Activated gamma-delta T cell treated with Interleukin-2 at 50 U/mL for 16 hours (primary cell): ENCODE results near the gene FAM53A.

Source experiments
- DNase-seq: peaks from one replicate; pipeline ENCODE4 v3.0.0-alpha.2; 2020

FAM53A gene

GRCh38 chr4:1683736-1684505, at the start of gene FAM53A:
TSS of gene FAM53A (minus strand) at chr4:1684313. CDS start at chr4:1668741, 15,572 bp downstream.
- peak; percentile 15 for DNase-seq

DNA sequence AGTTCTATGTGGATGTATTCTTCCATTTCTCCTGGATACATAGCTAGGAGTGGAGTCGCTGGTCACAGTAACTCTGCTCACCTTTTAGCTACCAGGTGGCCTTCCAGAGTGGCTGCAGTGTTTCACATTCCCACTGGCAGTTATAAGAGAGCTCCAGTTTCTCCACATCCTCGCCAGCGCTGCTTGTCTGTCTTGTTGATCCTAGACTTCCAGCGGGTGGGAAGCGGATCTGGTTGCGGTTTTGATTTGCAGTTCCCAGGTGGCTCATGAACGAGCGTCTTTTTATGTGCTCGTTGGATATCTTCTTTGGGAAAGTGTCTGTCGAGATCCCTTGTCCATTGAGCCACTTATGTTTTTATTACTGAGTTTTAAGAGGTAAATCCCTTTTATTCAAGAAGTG, 48.8 kb upstream of the FAM53A start:
- no peak for DNase-seq

DNA sequence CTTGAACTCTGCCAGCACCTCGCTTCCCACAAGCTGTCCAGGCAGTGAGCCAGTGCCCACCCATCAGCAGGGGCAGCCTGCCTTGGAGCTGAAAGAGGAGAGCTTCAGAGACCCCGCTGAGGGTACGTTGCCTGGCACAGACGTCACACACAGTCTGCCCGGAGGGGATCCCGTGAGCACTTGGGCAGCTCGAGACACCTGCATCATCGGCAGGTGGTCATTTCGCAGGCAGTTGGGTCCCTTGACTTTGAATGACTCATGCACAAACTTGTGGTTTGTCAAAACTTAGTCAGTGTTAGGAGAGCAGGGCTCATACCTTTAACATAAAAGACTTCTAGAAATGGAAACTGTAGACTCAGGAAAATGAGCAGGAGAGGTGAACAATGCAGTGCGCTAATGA, 47.1 kb upstream of the FAM53A start:
- DNase-seq, result no peak

DNA sequence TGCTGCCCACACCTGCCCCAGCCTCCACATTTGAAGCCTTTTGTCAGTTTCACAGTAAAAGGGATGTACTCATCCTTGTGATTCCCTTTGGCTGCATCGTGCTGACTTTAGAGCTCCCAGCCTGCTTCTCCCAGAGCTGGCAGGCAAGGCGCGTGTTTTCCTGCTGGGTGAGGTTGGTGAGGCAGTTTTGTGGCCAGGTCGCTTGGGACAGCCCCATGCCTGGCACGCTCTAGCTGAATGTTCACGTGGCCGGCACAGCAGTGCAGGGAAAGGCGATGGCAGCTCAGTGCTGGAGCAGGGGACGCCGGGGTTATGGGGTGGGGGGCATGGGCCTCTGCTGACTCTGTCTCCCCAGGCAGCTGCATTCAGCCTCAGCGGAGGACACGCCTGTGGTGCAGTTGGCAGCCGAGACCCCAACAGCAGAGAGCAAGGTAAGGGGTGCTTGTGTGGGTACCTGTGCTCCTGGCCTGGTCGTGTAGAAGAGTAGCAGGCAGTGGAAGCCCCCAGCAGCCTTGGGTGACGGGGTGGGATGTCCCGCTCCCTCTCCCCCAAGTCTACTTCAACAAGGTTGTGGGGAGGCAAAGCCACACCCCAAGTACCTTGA, 46.5 kb upstream of the FAM53A start:
- DNase-seq, result no peak

DNA sequence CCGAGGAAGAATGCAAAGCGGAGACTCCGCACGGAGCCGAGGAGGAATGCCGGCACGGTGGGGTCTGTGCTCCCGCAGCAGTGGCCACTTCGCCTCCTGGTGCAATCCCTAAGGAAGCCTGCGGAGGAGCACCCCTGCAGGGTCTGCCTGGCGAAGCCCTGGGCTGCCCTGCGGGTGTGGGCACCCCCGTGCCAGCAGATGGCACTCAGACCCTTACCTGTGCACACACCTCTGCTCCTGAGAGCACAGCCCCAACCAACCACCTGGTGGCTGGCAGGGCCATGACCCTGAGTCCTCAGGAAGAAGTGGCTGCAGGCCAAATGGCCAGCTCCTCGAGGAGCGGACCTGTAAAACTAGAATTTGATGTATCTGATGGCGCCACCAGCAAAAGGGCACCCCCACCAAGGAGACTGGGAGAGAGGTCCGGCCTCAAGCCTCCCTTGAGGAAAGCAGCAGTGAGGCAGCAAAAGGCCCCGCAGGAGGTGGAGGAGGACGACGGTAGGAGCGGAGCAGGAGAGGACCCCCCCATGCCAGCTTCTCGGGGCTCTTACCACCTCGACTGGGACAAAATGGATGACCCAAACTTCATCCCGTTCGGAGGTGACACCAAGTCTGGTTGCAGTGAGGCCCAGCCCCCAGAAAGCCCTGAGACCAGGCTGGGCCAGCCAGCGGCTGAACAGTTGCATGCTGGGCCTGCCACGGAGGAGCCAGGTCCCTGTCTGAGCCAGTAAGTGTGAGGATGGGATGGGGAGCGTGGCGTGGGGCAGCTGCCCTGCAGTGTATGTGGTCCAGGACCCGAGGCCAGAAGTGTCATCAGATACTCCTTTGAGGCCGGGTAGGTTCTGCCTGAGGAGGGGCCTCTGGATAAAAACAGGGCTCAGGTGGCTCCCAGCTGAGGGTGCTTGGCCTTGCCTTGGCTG, 44.2 kb upstream of the FAM53A start:
- DNase-seq, result no peak

DNA sequence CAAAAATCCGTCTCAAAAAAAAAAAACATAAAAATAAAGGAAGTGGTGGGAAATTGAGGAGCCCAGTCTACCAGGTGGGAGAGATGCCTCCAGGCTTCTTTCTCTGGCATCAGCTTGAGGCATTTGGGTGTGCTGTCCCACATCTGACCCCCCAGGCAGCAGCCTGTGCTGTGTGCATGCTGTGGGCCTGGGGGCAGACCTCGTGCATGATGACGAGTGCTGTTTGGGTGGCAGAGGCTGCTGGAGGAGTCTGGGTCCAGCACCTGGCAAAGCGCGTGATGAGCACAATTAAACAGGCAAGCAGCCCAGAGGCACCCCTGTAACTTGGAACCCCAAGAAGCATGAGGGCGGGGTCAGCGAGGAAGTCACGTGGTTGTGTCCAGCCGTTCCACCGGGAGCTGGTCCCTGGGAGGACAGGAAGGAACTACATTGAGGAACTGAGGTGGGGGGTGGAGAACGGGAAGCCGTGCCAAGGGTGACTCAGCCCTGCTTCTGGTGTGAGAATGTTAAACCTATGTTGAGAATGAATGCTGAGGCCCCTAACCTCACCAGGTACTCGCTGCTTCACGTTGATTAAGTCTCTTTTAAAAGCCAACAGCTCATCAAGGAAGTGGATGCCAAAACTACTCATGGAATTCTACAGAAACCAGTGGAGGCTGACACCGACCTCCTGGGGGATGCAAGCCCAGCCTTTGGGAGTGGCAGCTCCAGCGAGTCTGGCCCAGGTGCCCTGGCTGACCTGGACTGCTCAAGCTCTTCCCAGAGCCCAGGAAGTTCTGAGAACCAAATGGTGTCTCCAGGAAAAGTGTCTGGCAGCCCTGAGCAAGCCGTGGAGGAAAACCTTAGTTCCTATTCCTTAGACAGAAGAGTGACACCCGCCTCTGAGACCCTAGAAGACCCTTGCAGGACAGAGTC, 43.3 kb upstream of the FAM53A start:
- no peak for DNase-seq

DNA sequence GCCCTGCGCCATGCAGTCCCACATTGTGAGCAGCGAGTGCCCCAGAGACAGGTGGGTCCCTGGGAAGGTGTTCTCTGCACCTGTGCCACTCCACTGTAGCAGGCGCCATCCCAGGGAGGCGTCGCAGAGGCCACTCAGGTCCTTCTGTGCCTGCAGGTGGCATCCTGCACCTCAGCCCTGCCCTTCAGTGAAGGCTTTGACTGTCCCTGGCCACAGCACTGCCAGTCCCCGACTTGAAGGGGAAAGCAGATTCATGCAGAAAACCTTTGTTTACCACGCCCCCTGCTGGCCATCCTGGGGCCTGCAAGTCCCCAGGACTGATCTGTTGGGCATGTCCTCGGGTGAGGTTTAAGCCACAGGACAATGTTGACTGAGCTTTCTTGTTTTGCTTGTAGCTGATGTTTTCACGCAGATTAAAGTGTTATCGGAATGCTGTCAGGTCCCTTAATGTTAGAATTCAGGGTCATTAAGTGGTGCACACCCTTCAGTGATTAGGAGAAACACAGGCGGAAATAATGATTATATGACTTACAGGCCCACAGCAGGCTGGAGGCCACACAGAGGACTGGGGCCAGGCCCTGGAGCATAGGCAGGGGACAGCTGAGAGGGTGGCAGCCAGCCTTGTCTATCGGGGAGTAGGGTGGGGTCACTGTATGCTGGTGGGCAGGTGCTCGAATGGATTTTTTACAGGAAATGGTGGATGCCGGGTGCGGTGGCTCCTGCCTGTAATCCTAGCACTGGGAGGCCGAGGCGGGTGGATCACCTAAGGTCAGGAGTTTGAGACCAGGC, 42.2 kb upstream of the FAM53A start:
- DNase-seq, result peak; percentile 93

DNA sequence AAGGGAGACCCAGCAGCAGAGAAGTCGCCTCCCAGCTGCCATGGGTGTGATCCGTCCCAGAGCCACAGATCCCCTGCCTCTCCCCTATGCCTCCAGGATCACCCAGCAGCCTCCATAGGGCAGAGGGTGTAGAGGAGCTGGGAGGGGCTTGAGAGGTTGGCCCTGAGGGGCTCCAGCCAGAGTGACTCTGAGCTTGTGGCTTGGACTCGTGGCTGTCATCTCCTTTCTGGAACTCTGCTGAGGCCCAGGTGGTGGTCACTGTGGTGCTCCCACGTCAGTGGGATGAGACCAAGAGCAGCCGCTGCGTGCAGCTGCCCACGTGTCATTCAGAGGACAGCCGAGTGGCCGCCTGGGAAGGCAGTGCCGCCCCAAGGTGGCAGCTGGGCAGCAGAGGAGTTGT, 41.4 kb upstream of the FAM53A start:
- DNase-seq, result no peak

DNA sequence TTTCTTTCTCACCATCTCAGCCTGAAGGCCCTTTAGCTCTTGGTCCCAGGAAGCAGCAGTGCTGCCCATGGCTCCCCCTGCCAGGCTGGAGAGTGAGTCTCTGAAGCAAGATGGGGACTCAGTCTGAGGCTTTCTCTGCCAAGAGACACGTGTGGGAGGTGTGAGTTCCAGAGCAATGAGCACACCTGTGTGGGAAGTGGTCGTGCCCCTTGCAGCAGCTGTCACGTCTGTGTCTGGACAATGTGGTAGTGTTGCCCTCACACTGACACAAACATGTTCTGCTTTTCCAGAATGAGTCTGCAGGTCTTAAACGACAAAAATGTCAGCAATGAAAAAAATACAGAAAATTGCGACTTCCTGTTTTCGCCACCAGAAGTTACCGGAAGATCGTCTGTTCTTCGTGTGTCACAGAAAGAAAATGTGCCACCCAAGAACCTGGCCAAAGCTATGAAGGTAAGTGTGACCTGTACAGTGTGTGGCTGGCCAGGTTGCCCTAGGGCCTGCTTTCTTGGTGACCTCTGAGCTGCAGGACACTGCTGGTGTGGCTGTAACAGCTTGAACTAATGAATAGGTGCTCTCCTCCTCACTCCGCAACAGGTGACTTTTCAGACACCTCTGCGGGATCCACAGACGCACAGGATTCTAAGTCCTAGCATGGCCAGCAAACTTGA, 39.2 kb upstream of the FAM53A start:
- peak; percentile 29 for DNase-seq

DNA sequence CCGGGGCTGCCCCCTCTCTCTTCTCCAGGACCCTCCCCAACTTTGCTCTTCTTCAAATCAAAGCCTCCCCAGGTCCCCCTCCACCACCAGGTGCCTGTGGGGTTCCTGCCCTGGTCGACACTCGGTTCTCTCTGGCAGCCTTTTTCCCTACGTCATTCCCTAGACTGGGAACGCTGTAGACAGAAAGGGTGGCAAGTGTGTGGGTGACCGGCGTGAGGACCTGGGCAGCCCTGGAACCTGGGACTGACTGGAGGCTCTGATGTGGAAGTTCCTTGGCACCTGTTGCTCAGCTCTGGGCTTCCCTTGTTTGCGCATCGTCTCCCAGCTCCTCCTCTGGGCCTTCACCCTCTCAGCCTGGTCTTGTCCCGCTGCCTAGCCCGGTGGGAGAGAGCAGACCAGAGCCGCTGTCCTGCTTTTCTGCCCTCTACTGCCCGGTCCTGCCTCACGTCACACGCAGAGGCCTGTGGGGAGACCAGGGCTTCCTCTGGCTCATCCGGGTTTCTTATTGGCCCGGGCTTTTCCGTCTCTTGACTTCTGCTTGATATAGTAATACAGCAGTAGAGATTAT, 38.5 kb upstream of the FAM53A start:
- DNase-seq, result no peak

- DNase-seq, result no peak
Observed at GRCh38 chr4:1721666-1722550, 37.8 kb upstream of the FAM53A start.

GRCh38 chr4:1721003-1721665, 37.0 kb upstream of the FAM53A start, which contains the start of the genes TACC3 and TMEM129:
TSS of gene TACC3 (plus strand) at chr4:1721521. CDS start at chr4:1723422, 1,901 bp downstream.
TSS of gene TMEM129 (minus strand) at chr4:1721323. CDS start at chr4:1720837, 486 bp downstream.
- peak; percentile 91 for DNase-seq

DNA sequence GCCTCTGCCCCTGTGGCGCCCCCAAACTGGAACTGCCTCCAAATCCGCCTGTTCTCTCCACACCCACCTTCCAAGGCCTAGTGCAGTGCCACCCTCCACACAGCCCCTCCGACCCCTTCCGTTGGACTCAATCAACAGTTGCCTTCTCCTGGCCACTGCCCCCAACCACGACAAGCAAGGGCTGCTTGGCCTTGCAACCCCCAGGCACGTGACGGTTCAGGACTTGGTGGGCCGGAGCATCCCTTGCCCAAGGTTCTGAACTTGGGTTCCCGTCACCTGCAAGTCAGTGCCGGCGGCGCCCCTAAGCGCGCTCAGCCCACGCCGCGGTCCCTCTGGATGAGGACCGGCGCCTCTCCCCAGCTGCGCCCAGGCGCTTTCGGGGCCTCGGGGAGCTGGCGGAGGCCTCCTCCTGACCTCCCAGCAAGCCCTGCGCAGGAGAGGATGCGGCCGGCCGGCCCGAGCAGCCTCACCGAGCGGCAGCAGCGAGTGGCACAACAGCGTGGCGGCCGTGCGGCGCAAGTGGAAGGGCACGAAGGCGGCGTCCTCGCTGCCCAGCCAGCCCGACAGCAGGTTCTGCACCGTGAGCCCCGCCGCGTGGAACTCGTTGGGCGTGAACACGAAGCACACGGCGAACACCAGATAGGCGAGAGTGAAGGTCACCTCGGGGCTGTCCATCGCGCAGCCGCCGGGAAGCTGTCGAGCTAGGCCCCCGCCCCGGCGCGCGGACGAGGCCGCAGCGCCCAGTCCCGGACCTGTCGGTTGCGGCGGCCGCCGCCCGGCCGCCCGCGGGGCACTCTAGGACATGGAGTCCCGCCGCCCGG, 36.3 kb upstream of the FAM53A start:
- DNase-seq, result peak; percentile 30

- no peak for DNase-seq
Observed at GRCh38 chr4:1718095-1718850, 34.2 kb upstream of the FAM53A start.

DNA sequence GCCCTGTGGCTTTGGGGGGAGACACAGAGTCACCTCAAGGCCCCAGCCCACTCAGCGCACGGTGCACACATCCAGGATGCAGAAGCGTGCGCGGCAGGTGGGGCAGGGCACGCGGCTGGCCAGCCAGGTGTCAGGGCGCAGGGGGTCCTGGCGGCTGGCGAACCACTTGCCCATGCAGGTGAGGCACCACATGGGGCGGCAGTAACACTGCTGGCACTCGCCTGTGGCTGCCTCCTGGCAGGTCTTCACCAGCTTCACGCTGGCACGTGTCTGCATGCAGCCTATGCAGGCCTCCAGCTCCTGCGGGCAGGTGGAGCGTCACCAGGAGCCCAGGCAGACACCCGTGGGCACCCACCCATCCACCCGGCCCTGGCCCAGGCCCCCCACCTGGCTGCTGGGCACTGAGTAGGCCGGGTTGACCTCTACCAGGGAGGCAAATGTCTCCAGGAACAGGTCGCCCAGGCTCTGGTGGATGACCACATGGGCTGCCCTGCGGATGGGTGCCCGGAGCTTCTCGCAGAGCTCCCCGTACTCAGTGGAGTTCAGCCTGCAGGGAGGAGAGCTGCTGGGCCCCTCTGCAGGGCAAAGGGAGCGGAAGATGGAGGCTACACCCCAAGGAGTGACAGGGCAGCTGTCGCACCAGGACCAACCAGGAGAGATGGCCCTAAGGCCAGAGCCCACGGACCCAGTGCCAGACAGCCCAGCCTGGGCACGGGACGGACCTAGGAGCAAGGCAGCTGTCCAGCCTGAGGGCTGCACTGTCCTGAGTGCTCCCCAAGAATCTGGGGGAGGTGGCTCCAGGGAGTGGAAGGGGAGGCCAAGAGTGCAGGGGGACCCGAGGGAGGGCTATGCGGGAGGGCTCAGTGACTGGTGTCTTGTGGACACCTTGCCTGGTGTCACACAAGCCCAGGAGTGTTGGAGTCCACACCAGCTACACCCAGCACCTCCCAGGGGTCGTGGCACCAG, 33.3 kb upstream of the FAM53A start:
- no peak for DNase-seq
